ENCODE measurements around the gene TBC1D21.

The TBC1D21 gene, protein sequence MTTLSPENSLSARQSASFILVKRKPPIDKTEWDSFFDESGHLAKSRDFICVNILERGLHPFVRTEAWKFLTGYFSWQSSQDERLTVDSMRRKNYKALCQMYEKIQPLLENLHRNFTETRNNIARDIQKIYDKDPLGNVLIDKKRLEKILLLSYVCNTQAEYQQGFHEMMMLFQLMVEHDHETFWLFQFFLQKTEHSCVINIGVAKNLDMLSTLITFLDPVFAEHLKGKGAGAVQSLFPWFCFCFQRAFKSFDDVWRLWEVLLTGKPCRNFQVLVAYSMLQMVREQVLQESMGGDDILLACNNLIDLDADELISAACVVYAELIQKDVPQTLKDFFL
- 0 reads per million in 4 donors for total RNA-seq

DNA sequence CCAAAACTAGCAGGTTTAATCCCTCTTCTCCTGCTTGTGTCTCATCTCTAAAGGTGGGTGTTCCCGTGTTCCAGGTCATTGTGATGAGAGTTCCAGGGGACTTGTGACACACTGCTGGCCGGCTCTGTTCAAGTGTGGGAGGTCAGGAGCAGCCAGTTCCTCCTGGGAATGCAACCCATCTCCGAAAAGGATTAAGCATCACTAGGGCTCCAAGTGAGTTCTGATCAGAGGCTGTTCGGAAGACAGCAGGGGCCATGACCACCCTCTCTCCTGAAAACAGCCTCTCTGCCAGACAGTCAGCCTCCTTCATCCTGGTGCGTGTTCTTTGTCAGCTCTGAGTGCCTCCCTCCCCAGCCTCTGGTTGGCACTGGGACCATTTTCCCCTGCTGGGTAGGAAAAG is at the start of gene TBC1D21:
TSS of gene TBC1D21 (plus strand) at position 109 of the 400 bp plus-strand sequence. CDS start at position 255, 146 bp downstream.
- no peak for DNase-seq

DNA sequence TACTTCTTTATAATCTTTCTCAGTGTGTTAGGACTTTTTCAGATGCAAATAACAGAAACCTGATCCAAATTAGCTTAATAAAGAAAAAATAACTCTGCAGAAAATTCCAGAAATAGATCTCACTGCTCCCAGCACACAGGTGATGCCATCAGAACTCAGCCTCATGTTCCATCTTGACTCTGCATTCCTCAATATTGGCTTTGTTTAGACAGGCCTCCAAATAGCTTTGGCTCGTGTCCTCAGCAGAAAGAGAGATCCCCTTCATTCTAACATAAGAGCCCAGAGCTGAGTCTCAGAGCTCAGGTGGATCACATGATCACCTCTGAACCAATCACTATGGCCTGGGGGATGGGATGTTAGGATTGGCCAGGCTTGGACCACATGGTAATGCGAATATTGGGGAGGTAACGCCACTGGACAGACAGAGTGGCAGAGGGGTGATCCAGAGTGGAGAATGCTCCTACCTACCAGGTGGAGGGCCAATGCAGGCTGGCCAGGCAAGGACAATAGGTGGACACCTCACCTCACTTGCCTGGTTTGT is 46.6 kb upstream of the TBC1D21 start:
- no peak for DNase-seq

DNA sequence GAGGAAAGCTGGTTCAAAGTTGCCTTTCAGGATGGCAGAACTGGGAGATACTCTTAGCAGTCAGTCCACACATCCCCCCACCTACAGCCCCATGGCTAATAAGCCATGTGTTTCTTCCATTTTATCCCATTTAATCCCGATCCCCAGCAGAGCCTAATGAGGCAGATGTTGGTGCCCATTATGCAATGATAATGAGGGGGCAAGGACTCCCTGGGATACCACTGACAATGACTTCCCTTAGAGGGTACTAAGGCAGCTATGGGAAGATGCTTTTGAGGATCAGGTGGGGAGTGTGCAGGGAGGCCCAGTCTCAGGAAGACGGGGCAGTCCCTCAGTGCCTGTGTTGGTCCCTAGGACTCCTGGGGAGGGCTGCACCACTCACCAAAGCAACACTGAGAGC is 43.8 kb upstream of the TBC1D21 start:
- DNase-seq = no peak

DNA sequence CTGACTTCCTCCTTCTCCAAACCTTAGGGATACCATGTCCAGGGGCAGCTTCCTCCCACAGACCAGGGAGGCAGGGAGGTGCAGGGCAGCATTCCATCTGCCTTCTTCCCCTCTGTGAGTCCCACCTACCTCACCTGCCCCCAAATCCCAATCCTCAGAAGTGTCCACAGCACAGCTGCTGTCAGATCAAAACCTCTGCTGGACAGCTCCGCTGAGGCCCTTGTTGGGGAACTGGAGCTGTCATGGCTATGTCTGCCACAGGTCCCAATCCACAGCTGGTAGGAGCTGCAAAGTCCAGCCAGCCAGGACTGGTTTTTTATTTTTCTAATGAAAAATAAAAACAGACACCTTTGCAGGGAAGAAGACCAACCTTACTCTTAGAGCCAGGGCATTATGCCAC is 40.7 kb upstream of the TBC1D21 start:
- DNase-seq = no peak

DNA sequence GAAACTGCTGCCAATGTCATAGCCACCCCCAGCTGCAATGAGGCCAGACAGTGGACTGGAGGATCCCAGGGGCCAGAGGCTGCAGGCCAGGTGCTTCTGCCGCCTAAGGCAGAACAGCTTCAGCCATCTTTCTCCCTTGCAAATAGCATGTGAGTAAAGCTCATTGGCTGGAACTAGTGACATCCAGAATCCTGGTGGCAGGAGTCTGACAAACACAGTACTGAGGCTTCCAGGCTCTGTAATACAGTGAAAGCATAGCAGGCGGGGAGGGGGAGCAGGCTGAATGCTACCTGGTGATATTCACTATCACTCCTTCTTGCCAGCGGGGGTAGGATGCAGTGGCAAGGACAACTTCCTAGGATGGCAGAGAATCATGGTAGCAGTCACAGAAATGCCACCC is 36.5 kb upstream of the TBC1D21 start:
- no peak for DNase-seq

DNA sequence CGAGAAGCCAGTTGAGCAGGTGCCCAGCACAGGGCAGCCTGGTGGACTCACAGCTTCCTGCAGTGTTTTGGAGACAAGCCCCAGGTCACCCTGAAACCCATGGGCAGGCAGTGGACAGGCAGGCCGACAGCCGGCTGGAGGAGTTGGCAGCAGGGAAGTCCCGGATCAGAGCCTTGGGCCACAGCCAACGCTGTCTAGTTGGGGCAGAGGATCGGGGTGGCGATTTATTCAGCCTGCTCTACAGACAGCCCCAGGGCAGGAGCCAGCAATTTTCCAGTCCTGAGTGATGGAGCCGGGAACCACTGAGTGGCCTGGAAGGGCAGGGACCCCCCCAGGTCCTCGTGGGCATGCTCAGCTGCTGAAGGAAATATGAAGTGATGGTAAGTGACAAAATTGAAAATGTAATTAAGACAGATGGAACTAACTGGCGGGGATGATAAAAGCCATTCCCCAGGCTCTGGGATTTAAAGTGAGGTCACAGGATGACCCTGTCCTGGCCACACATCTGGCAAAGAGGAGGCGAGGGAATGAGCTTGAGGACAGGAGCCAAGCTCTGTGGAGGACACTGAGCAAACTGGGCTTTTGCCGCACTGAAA is 34.4 kb upstream of the TBC1D21 start:
- no peak for DNase-seq

DNA sequence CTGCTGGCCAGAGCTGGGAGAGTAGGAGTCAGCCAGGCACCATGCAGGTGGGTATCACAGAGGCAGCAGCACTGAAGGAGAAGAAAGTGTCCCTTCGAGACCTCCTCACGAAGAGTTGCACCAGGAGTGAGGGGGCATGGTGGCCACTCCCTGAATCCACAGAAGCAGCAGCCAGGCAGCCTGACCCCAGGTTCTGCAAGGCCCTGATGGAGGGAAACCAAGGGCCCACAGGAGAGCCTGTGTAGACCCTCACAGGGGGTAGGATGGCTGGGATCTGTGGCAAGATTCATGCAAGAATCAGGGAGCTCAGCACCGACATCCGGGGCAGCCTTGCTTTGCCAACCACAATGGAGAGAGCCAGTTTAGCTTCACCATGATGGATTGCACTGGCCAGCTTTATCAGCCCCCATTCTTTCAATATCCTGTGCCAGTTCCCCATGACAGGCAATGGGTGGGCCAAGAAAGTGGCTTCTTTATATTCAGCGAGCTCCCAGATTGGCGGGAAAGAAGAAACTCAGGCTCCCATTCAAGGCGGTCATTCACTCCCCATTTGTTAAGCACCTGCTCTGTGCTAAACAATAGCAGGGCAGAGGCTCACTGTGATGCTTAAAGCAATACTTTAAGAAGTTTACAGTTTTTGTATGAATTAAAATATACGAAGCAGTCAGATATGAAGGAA is 33.5 kb upstream of the TBC1D21 start:
- DNase-seq = no peak

DNA sequence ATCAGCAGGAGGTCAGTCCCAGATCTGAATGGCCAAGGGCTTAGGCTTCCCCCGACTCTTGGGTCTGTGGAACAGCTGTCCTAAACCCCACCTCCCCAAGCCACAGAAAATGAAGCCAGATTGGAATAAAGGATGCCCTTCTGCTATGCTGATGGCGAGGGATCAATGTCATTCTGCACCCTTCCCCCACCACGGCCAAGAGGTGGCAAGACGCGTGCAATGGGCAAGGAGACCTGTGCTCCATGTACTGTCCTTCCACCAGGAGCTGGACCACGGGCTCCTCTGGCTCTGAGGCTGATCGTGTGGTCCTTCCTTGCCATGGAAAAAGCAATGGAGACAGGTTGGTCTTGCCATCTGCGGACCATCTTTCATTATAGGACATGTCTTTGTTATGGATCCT is 32.6 kb upstream of the TBC1D21 start:
- no peak for DNase-seq

DNA sequence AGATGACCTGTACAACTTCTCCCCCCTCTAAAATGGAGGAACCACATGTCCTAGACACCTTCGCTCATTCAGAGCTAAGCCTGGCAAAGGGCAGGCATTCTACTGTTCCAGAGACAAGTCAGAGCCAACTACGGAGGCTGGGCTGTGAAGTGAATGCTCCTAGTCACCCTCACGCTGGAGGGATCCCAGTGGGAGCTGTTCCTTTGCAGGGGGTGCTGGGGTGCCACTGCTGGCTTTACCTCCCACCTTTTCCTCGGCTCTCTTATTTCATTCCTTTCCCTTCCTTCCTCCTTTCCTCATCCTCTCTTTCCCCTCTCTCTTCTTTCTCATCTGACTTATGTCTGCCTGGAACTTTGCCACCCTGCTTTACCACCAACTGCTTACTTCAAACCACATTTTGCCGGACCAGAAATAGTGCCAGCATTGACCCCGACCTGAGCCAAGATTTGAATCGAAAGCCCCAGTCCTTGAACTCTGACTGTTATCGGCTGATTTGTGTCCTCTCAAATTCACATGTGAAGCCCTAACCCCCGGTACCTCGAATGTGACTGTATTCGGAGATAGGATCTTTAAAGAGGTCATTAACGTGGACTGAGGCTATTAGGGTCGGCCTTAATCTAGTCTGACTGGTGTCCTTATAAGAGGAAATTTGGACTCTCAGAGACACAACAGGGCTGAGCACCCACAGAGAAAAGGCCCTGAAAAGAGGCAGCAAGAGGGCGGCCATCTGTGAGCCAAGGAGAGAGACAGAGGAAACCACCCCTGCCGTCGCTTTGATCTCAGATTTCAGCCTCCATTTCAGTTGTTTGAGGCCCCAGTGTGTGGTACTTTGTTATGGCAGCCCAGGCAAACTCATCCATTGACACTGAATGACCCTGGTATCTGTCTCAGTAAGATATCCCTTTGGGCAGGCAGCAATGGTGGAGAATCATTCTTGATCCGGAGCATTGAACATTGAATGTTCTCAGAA is 31.3 kb upstream of the TBC1D21 start:
- no peak for DNase-seq

DNA sequence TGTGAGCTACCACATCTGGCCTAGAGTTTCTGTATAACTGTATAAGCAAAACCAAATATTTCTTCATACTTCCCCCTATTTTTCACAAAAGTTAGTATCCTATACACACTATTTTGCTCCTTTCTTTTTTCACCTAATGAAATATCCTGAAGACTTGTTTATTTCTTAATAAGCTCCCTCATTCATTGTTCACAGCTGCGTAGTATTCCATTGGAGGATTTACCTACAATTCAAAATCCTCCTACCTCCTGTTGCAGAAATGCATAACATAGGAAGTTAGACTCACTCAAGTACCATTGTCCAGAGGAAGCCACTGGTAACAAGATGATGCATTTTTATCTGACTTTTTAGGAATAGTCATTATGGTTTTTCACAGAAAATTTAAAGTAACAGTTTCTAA is 29.6 kb upstream of the TBC1D21 start:
- no peak for DNase-seq

DNA sequence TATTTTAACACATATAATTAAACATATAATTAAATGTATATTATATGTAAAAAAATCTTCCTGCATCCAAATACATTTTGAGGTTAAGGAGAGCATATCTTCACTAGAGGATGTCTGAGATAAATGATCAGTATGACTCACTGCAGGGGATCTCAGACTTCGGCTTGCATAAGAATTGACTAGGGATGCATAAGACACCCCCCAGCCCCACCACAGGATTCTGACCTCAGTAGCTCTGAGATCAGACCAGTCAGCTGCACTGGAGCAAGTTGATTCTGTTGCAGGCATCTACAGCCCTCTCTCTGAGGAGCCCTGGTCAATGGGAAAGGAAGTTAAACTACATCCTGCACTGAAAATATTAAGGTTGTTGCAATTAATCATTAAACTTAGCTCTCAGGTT is 29.0 kb upstream of the TBC1D21 start:
- DNase-seq = no peak

DNA sequence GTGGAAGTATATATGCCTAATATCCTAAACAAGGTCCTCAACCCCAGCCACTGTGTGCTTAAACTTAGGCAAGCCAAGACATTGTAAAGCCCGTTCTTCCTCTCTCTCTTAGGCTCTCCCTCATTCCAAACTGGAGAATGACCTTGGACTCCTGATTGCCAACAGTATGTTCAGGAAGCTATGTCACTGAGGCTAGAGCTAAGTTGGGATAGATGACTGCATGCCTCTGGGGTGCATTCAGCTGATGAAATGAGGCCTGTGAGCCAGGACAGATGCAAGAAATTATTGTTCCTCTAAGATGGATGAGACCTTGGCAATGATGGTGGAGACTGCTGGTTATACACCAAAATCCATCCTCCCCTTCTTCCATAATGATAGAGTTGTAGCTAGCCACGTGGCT is 27.9 kb upstream of the TBC1D21 start:
- DNase-seq = no peak

DNA sequence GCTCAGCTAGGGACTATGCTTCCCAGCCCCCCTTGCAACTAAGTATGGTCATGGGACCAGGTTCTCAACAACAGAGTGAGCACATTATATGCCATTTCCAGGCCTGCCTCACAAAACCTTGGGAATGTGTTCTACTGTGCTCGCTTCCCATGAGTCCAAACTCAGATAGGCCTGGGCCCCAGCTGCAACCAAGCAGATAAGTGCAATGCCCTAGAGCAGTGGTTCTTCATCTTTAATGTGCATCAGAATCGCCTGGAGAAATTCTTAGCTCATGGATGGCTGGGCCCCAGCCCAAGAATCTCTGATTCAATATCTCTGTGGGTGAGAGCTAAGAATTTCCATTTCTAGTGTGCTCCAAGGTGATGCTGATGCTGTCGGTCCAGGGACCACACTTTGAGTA is 27.5 kb upstream of the TBC1D21 start:
- DNase-seq = no peak

DNA sequence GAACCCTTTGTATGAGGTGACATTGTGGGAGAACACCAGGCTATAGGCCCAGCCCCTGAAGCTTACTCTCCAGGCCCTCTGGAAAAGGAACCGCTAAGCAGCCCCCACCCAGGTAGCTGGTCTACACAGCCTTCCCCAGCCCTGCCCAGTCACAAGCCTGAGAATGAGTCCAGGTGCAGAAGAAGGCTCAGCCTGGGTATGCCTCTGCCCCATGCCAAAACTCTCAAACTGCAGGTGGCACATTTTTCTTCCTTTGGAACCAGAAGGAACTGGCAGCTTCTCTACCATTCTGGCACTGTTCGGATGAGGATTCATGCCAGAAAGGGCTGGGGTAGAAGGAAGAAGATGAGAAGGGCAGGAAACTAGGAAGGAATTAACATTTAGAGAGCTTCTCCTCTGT is 23.7 kb upstream of the TBC1D21 start:
- no peak for DNase-seq

DNA sequence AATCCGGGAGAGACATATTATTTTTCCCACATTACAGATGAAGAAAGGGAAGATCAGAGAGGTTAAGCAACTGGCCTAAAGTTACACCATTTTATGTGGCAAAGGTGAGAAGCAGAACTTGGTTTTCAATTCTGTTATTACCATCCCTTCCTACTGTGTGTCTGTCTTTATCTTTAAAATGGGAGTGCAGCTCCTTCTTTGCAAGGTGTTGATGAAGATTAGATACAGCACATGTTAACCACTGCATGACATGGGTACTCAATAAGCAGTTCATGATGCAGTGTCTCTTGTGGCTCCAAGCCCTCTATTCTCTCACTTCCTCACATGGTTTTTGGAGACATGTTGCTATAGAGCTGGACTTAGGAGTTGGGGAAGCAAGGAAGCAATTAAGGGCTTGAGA is 23.1 kb upstream of the TBC1D21 start:
- no peak for DNase-seq

DNA sequence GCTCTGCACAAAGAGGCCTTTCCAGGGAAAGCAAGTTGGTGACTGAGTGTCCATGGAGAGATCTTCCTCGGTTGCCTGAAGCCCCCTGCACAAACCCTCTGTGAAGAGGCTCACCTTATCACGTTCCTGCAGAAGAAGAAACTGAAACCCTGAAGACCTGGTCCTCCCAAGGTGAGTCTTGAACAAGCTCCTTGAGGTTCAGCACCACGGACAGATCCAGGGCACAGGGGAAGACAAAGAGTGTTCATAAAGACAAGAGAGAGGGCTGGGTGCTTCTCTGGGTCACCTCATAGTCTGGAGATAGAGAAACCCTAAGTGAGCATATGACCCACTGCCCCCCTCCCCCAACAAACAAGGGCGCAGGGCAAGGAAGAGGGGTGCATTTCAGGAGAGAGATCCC is 21.7 kb upstream of the TBC1D21 start:
- peak in 2 of 5 donors; percentile 19 to 29 for DNase-seq

DNA sequence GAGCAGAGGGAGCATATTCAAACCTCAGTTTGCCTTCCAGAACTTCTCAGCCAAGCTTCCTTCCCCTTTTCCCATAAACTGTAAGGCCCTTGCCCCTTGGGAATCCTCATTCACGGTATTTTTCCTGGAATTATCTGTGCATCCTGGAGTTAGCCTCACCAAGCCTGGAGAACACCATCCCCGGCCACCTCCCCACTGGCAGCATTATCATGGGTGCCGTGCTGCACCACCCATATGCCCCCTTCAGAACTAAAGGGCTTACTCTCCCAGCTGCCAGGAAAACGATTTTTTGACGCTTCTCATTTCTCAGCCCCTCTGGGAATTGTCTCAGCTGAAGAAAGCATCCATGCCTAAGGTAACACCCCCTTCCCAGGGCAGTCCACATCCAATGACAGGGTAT is 20.9 kb upstream of the TBC1D21 start:
- no peak for DNase-seq

DNA sequence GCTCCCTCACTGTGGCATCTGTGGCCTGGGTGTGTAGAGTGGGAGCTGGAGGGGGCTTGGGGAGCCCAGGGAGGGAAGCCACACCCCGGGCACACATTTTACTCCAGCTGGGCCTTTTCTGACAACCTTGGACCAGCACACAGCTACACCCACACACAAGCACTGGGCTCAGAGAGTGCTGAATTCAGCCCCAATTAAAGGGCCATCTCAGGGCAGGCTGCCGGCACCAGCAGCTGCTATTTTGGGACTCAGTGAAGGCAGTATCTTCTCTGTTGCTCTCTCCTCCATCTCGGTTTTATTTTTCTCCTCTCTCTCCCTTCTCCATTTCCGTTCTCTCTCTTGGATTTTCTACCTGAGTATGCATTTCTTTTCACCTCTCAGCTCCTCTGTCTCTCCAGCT is 19.1 kb upstream of the TBC1D21 start:
- no peak for DNase-seq

DNA sequence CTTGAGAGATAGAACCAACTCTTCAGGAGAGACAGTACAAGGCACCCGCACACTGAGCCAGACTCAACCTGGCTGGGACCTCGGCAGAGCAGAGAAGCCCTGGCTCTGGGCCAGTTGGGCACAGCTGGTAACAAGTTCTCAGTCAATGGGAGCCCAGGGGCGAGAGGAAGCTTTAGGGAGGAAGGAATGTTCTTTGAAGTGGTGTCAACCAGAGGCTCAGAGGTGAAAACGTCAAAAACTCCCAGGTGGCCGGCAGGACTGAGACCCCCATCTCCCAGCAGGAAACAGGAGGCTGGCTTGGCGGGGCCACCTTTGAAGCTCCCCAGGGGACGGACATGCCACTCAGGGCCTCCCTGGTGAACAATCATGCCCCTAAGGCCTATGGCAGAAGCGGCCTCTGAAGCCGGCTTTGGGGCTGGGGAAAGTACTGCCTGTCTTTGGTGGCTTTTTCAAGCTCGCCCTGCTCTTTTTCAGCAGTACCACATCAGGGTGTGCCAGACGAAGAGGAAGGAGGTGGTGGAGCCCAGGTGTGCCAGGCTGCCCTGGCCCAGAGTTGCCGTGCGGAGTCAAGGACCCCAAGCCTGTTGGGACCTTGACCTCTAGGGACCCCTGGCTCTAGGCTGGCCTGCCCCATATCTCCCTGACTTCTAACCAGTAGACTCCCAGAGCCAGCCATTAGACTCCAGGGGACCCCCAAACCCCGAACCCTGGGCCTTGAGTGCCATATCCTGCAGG is 16.7 kb upstream of the TBC1D21 start:
- no peak for DNase-seq

DNA sequence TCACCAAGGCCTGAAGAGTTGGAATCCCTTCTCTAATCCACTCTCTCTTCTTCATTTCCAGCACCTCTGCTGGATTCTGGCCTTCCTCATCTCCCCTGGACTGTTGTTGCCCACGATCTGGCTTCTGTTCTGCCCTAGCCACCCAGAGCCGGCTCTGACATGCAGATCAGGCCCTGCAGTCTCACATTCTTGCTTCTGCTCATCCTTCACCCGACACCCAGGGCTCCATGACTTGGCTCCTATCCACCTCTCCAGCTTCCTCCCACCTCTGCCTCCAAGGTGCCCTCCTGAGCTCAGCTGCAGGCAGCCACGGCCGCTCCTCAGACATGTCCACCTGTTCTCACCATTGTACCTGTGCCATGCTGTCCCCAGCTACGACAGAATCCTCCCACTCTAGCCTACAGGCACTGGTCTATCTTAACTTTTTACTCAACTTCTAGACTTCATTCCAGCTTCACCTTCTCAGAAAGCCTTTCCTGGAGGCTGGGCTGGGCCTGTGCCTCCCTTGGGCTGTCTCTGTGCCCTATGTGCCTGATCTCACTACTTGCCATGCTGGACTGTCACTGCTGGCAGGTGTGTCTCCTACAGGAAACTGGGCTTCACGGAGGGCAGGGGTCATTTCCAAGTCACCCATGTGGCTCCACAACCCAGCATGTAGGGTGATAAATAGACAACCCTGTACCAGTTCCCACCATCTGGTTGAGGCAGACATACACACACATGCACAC is 16.0 kb upstream of the TBC1D21 start:
- no peak for DNase-seq

DNA sequence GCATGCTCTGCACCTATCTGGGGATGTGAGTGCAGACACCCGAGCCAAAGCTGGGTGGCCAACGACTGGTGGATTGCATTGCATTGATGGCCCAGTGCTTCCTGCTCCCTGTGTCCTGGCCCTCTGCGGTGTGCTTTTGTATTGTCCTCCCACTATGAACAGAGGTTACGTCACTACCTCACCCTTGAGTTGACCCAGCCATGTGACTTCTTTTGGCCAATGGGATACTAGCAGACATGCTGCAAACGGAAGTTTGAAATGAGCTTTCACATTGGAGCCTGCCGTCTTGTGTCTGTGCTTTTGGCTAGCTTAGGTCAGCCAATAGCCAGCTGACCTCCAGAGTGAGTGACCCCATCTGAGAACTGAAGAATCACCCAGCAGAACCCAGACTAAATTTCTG is 15.3 kb upstream of the TBC1D21 start:
- no peak for DNase-seq
